Renal pelvis (tissue), 12 donors: ENCODE results near the gene CHST8. TPM values are rescaled to one million over a fixed set of nuclear protein-coding genes. Genes with fewer than 3 reads are reported as not detected.
"Not testable (repeated sequence)": the region's sequence is repeated elsewhere in the genome, so short reads cannot be mapped to it uniquely, and the experiment has no call there.

Source experiments
- DNase-seq: peaks from one replicate; pipeline ENCODE4 v3.0.0-alpha.2; 2013
- long read RNA-seq, 16 experiments: transcript quantifications; one replicate each; lab custom pipeline, GENCODE V29; 2026
- polyA plus RNA-seq, 3 donors: library from polyadenylated mRNA; unstranded; fragments of 120-200 nt; gene quantifications; one replicate each; pipeline ENCODE4 v1.2.1, GENCODE V29; 2013; ENCODE audit not compliant: insufficient read length in 3 of 3

CHST8 gene
- polyA plus RNA-seq, result under 1 TPM; 0.40 to 0.52 (median 0.41) TPM
- long read RNA-seq, donor 1, result 0 reads
- long read RNA-seq, donor 2, partial matches to known transcripts, result 0 of 2 reads
- long read RNA-seq, donor 2, other reads (novel, unspliced or antisense), result 0 of 2 reads
- long read RNA-seq, donor 3, result 0 reads
- long read RNA-seq, donor 4, result 0 reads
- long read RNA-seq, donor 5, result 0 reads
- long read RNA-seq, donor 6, result 0 reads
- long read RNA-seq, donor 7, result 0 reads
- long read RNA-seq, donor 8, result 0 reads
- long read RNA-seq, donor 9, result 0 reads
- long read RNA-seq, donor 10, result 0 reads
- long read RNA-seq, donor 11, result 0 reads
- long read RNA-seq, donor 12, result 0 reads
- long read RNA-seq, donor 13, result 0 reads
- long read RNA-seq, donor 14, result 0 reads
- long read RNA-seq, donor 15, partial matches to known transcripts, result 0 of 1 reads
- long read RNA-seq, donor 15, other reads (novel, unspliced or antisense), result 0 of 1 reads
- long read RNA-seq, donor 16, partial matches to known transcripts, result 0 of 1 reads
- long read RNA-seq, donor 16, other reads (novel, unspliced or antisense), result 0 of 1 reads

GRCh38 chr19:33621811-33622504 is at the start of gene CHST8:
Gene CHST8, plus strand, starts transcription at chr19:33621953. Its CDS starts 67,309 bp downstream, at chr19:33689262.
- no peak for DNase-seq

- DNase-seq, result no peak
These were observed 48.8 kb upstream of the CHST8 start for GRCh38 chr19:33572929-33573328.

- no peak for DNase-seq
These were observed 46.9 kb upstream of the CHST8 start for GRCh38 chr19:33574824-33575223.

- DNase-seq, result no peak
These were observed 43.1 kb upstream of the CHST8 start for GRCh38 chr19:33578697-33579096.

- no peak for DNase-seq
These were observed 41.6 kb upstream of the CHST8 start for GRCh38 chr19:33580026-33580644.

GRCh38 chr19:33580645-33581037 is 41.1 kb upstream of the CHST8 start:
- no peak for DNase-seq

GRCh38 chr19:33582914-33583313 is 38.8 kb upstream of the CHST8 start:
- no peak for DNase-seq

- DNase-seq, result no peak
These were observed 34.6 kb upstream of the CHST8 start for GRCh38 chr19:33587150-33587549.

- no peak for DNase-seq
These were observed 31.5 kb upstream of the CHST8 start for GRCh38 chr19:33590224-33590623.

- peak; percentile 4 for DNase-seq
These were observed 26.0 kb upstream of the CHST8 start for GRCh38 chr19:33595783-33596182.

GRCh38 chr19:33601583-33601982 is 20.2 kb upstream of the CHST8 start:
- DNase-seq, result no peak

- DNase-seq, result no peak
These were observed 19.1 kb upstream of the CHST8 start for GRCh38 chr19:33602576-33603204.

GRCh38 chr19:33603377-33603776 is 18.4 kb upstream of the CHST8 start:
- no peak for DNase-seq

GRCh38 chr19:33604651-33605050 is 17.1 kb upstream of the CHST8 start:
- DNase-seq, result no peak

GRCh38 chr19:33605803-33606295 is 15.9 kb upstream of the CHST8 start:
- DNase-seq, result not testable (repeated sequence)

GRCh38 chr19:33606556-33606955 is 15.2 kb upstream of the CHST8 start:
- no peak for DNase-seq

GRCh38 chr19:33609353-33609752 is 12.4 kb upstream of the CHST8 start:
- no peak for DNase-seq

- no peak for DNase-seq
These were observed 11.2 kb upstream of the CHST8 start for GRCh38 chr19:33610588-33610987.

- no peak for DNase-seq
These were observed 8.7 kb upstream of the CHST8 start for GRCh38 chr19:33612928-33613619.

GRCh38 chr19:33613620-33614000 is 8.1 kb upstream of the CHST8 start:
- DNase-seq, result no peak

- no peak for DNase-seq
These were observed 5.4 kb upstream of the CHST8 start for GRCh38 chr19:33616346-33616745.
